Transverse colon (tissue), 4 donors: ENCODE results near the gene RAB26. TPM values are rescaled to one million over a fixed set of nuclear protein-coding genes. Genes with fewer than 3 reads are reported as not detected.

Experiments used
- DNase-seq: peaks from one replicate; pipeline ENCODE4 v3.0.0-alpha.2; 2019
- H3K27ac ChIP-seq, 4 donors: fragments of 200-600 bp; sonication (generic); 2 replicates each; pipeline ENCODE4 v1.5.1; 2016 to 2018; ENCODE audit warnings: inconsistent platforms in 4 of 4
- H3K27me3 ChIP-seq: fragments of 200-600 bp; sonication (generic); 2 replicates; pipeline ENCODE4 v1.5.1; 2017; ENCODE audit warnings: inconsistent platforms
- H3K36me3 ChIP-seq, 4 donors: fragments of 200-600 bp; sonication (generic); 2 replicates each; pipeline ENCODE4 v1.5.1; 2017 to 2019; ENCODE audit warnings: inconsistent platforms in 4 of 4
- H3K4me1 ChIP-seq, 4 donors: fragments of 200-600 bp; sonication (generic); 2 replicates each; pipeline ENCODE4 v1.5.1; 2017 to 2020; ENCODE audit warnings: inconsistent platforms in 4 of 4
- H3K4me3 ChIP-seq, 4 donors: fragments of 200-600 bp; sonication (generic); 1 replicate in 1 of 4; 2 replicates in 3 of 4; pipeline versions ENCODE4 v1.5.1 to v1.6.1; 2017 to 2019; ENCODE audit warnings: inconsistent platforms in 4 of 4
- H3K9me3 ChIP-seq, 2 donors: fragments of 200-600 bp; sonication (generic); 2 replicates each; pipeline ENCODE4 v1.5.1; 2017 to 2019; ENCODE audit warnings: inconsistent platforms in 2 of 2
- EP300 ChIP-seq: sonication (generic); formaldehyde crosslinking; IDR thresholded peaks from one replicate; pipeline ENCODE4 v1.6.1; 2017; ENCODE audit warnings: antibody characterized with exemption, low read depth
- POLR2A ChIP-seq: fragments of 450-650 bp; IDR thresholded peaks from one replicate; pipeline ENCODE4 v1.6.1; 2016; ENCODE audit warnings: antibody characterized with exemption, mild to moderate bottlenecking, moderate library complexity
- POLR2AphosphoS5 ChIP-seq, 3 donors: sonication (generic); formaldehyde crosslinking; IDR thresholded peaks; one replicate each; pipeline ENCODE4 v1.6.1; 2016; ENCODE audit warnings: antibody characterized with exemption in 3 of 3
- WGBS, 2 donors: methylation state at CpG; one replicate each; pipeline ENCODE4 v1.1.5; 2018; ENCODE audit warnings: low coverage in 1 of 2; 5-methylcytosine and 5-hydroxymethylcytosine counted together
- in situ Hi-C, 4 donors: fragments of 200-750 bp; cut with MboI; loops; one replicate each; pipeline versions ENCODE4 v1.15.0 to v1.15.1; 2017; ENCODE audit warnings: low sequenced_read_pairs in 3 of 4, low pct_ligation_motif_present in 1 of 4, low pct_unique_long_range_greater_than_20kb in 1 of 4
- intact Hi-C: fragments of 100-400 bp; cut with DNase I; formaldehyde crosslinking; loops from one replicate; pipeline ENCODE4 v1.15.1; 2023; ENCODE audit warnings: low total_unique reads
- total RNA-seq, 4 donors: library from RNA; depleted of rRNA; stranded (reverse); fragments of >200 nt; gene quantifications; one replicate each; pipeline ENCODE4 v1.1.0, GENCODE V29; 2016
- TF ChIP-seq, protein P1 (sequence below), 5 experiments: fragments of 200-600 bp in 3 of 5; fragments of 450-650 bp in 2 of 5; sonication (generic) in 3 of 5; IDR thresholded peaks; 1 replicate in 2 of 5; 2 replicates in 3 of 5; pipeline ENCODE4 v1.5.1; 2016 to 2017; ENCODE audit warnings: antibody characterized with exemption in 5 of 5, inconsistent platforms in 3 of 5, mild to moderate bottlenecking in 2 of 5, moderate library complexity in 1 of 5

The RAB26 gene
- total RNA-seq, 4 donors from 2014 or later: 8.3 to 28.4 (median 14.2) TPM

DNA sequence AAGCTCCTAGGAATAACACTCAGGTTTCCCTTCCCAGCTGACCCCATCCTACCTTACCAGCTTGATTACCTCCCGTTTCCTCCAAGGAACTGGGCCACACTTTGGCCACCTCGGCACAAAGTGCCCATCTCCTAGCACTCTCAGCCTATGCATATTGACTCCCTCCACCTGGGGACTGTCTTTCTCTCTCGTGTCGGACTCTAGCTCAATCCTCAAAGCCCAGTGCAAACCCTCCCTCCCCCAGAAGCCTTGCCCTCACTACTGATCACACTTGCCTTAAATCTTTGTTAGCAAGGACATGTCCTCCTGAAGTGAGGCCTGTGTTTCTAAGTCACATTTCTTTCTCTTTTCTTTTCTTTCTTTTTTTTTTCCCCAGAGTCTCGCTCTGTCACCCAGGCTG is 2.6 kb upstream of the RAB26 start:
- no peak overlapping the region for H3K4me3 ChIP-seq
- TF ChIP-seq POLR2A (no peak), EP300 (no peak), POLR2AphosphoS5 (IDR thresholded peaks at IDR 0.05) (no peak)
- TF ChIP-seq, protein P1, sequence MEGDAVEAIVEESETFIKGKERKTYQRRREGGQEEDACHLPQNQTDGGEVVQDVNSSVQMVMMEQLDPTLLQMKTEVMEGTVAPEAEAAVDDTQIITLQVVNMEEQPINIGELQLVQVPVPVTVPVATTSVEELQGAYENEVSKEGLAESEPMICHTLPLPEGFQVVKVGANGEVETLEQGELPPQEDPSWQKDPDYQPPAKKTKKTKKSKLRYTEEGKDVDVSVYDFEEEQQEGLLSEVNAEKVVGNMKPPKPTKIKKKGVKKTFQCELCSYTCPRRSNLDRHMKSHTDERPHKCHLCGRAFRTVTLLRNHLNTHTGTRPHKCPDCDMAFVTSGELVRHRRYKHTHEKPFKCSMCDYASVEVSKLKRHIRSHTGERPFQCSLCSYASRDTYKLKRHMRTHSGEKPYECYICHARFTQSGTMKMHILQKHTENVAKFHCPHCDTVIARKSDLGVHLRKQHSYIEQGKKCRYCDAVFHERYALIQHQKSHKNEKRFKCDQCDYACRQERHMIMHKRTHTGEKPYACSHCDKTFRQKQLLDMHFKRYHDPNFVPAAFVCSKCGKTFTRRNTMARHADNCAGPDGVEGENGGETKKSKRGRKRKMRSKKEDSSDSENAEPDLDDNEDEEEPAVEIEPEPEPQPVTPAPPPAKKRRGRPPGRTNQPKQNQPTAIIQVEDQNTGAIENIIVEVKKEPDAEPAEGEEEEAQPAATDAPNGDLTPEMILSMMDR (IDR thresholded peaks at IDR 0.05): no peak
- no peak for DNase-seq
- no peaks in the 10 kb centered on the region for H3K27me3 ChIP-seq
- 84 to 100% methylated on average over 1 to 5 of the region's 5 CpGs for WGBS, 2 donors
- in situ Hi-C loops (loop anchor here (10.0 to 25.0 kb wide), 3 partner anchors 121 to 134 kb away; partner anchors contain the start of genes NHERF2 (in 2 of the 4), NPW (in 2 of the 4) and ZNF598 (in 1 of the 4)), intact Hi-C loops (no loop called here)
- H3K9me3 ChIP-seq: no peaks in the 10 kb centered on the region
- peaks cover 18 to 36% (median 29%) of the 10 kb centered on the region in 4 donors for H3K4me1 ChIP-seq
- H3K36me3 ChIP-seq: no peaks in the 10 kb centered on the region
- H3K27ac ChIP-seq: no peak overlapping the region

GRCh38 chr16:2147378-2147777 is 1.0 kb upstream of the RAB26 start:
- no peak overlapping the region for H3K4me3 ChIP-seq
- no peaks in the 10 kb centered on the region for H3K27me3 ChIP-seq
- TF ChIP-seq POLR2A (no peak), POLR2AphosphoS5 (IDR thresholded peaks at IDR 0.05) (no peak), EP300 (no peak)
- TF ChIP-seq, protein P1 (IDR thresholded peaks at IDR 0.05): no peak
- in situ Hi-C loops (loop anchor here (10.0 to 25.0 kb wide), 3 partner anchors 123 to 135 kb away; partner anchors contain the start of genes NHERF2 (in 2 of the 4), NPW (in 2 of the 4) and ZNF598 (in 1 of the 4)), intact Hi-C loops (no loop called here)
- no peak for DNase-seq
- no peaks in the 10 kb centered on the region for H3K36me3 ChIP-seq
- 64% methylated on average over 6 of the region's 6 CpGs; no CpG with 5 or more reads in 1 of the 2 donors for WGBS, 2 donors
- peak overlapping the region; percentile 80 to 94 (median 82) for H3K27ac ChIP-seq
- no peaks in the 10 kb centered on the region for H3K9me3 ChIP-seq
- H3K4me1 ChIP-seq: peaks cover 33 to 49% (median 44%) of the 10 kb centered on the region in 4 donors

- Histone ChIP-seq H3K27ac (peak overlapping the region; percentile 63 to 94 (median 80)), H3K9me3 (no peaks in the 10 kb centered on the region), H3K4me1 (peaks cover 43 to 64% (median 59%) of the 10 kb centered on the region in 4 donors), H3K27me3 (no peaks in the 10 kb centered on the region), H3K36me3 (no peaks in the 10 kb centered on the region), H3K4me3 (peak overlapping the region; percentile 20 to 64 (median 43))
- TF ChIP-seq POLR2AphosphoS5 (IDR thresholded peaks at IDR 0.05) (no peak), EP300 (no peak)
- TF ChIP-seq, protein P1 (IDR thresholded peaks at IDR 0.05): peak in 1 of 5 experiments; percentile 12
- 4% methylated on average over 32 of the region's 62 CpGs; no CpG with 5 or more reads in 1 of the 2 donors for WGBS, 2 donors
- in situ Hi-C loops (loop anchor here (10.0 to 25.0 kb wide), 3 partner anchors 124 to 137 kb away; partner anchors contain the start of genes NHERF2 (in 2 of the 4), NPW (in 2 of the 4) and ZNF598 (in 1 of the 4)), intact Hi-C loops (no loop called here)
- DNase-seq: no peak
Observed at GRCh38 chr16:2148714-2149629, 547 bp downstream of the RAB26 start.
